Activated CD8-positive, alpha-beta T cell treated with anti-CD3 and anti-CD28 coated beads, Interleukin-2, amount 10 ng/mL, durations not matched to agents 7 days and 5 days (primary cell): ENCODE measurements around the gene CADPS2. TPM values are rescaled to one million over a fixed set of nuclear protein-coding genes. Genes with fewer than 3 reads are reported as not detected.
"Not testable (repeated sequence)": the region's sequence is repeated elsewhere in the genome, so short reads cannot be mapped to it uniquely, and the experiment has no call there.

Source experiments
- ATAC-seq: fragments of 150-1000 bp; cut with Tn5 transposase; one replicate; pipeline ENCODE4 v1.10.0; 2021; ENCODE audit warnings: moderate library complexity
- CTCF ChIA-PET: fragments of 350-600 bp; sonication (Branson Sonifier 250); formaldehyde crosslinking; loops from one replicate; lab custom pipeline; 2021; ENCODE audit warnings: antibody characterized with exemption; lab: Charles Lee
- POLR2A ChIA-PET: fragments of 350-600 bp; sonication (Branson Sonifier 250); formaldehyde crosslinking; loops from one replicate; lab custom pipeline; 2021; ENCODE audit warnings: antibody characterized with exemption; lab: Charles Lee
- DNase-seq: peaks from one replicate; pipeline ENCODE4 v3.0.0-alpha.2; 2020
- H3K27ac Mint-ChIP-seq: one replicate; pipeline ENCODE4 v1.8.0; 2021; ENCODE audit warnings: mild to moderate bottlenecking, mixed read lengths
- H3K27me3 Mint-ChIP-seq: one replicate; pipeline ENCODE4 v1.8.0; 2021; ENCODE audit warnings: low read depth, mixed read lengths
- H3K36me3 Mint-ChIP-seq: one replicate; pipeline ENCODE4 v1.8.0; 2021; ENCODE audit warnings: low read depth, mixed read lengths
- H3K4me1 Mint-ChIP-seq: one replicate; pipeline ENCODE4 v1.8.0; 2021; ENCODE audit warnings: low read depth, mixed read lengths
- H3K4me3 Mint-ChIP-seq: one replicate; pipeline ENCODE4 v1.8.0; 2021; ENCODE audit warnings: mild to moderate bottlenecking, mixed read lengths
- H3K9me3 Mint-ChIP-seq: one replicate; pipeline ENCODE4 v1.8.0; 2022; ENCODE audit warnings: mixed read lengths; ENCODE audit not compliant: insufficient read depth
- total RNA-seq, 2 experiments: library from RNA; stranded (reverse); gene quantifications; one replicate each; pipeline ENCODE4 v1.2.3, GENCODE V29; 2021

Gene CADPS2
- total RNA-seq, 2 experiments from 2014 or later: not detected

DNA sequence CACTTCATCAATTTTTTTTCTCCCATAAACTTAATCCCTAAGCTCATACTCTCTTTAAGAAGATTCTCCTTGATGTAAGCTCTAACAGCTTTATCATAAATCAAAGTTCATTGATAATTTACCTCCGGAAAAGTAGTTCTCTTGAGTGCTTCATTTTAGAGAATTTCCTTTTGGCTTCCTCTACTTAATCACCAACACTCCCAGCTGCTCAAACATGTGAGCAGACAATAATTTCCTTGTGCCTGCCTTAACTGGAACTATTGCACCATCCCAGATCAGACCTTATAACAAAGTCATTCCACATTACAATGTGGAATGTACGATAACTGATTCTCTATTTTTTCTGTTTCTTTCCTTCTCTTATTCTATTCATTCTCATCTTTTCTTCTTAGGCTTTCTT is 587.6 kb downstream of the CADPS2 start:
- no peak for DNase-seq
- Mint-ChIP-seq H3K36me3 (peaks cover 3% of the 10 kb centered on the region), H3K9me3 (peaks cover 5% of the 10 kb centered on the region), H3K27ac (no peak overlapping the region), H3K4me1 (peaks cover 2% of the 10 kb centered on the region), H3K4me3 (no peak overlapping the region), H3K27me3 (peaks cover 46% of the 10 kb centered on the region)
- no peak for ATAC-seq
- CTCF ChIA-PET: no interaction called here
- POLR2A ChIA-PET: no interaction called here

DNA sequence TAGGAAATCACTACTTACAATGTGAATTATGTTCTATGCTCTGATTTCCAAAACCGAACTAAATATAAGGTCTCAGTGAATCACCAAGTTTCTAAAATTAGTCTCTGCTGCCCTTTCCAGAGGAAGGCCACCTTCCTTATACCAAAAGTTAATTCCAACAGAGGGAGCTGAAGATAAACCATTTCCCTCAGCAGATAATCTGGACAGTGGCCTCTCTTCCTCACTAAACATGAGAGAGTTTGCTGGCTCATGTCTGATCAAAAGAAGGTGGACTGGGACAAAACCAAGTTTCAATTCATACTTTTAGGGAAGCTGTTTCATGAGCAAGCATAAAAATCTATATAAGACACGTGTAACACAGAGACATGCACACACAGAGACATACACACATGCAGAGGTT is 588.1 kb downstream of the CADPS2 start:
- ChIA-PET POLR2A (no interaction called here), CTCF (no interaction called here)
- peaks cover 5% of the 10 kb centered on the region for H3K9me3 Mint-ChIP-seq
- H3K27ac Mint-ChIP-seq: no peak overlapping the region
- H3K36me3 Mint-ChIP-seq: peaks cover 2% of the 10 kb centered on the region
- peaks cover 42% of the 10 kb centered on the region for H3K27me3 Mint-ChIP-seq
- DNase-seq (no peak), ATAC-seq (no peak)
- H3K4me3 Mint-ChIP-seq: no peak overlapping the region
- H3K4me1 Mint-ChIP-seq: peaks cover 2% of the 10 kb centered on the region

DNA sequence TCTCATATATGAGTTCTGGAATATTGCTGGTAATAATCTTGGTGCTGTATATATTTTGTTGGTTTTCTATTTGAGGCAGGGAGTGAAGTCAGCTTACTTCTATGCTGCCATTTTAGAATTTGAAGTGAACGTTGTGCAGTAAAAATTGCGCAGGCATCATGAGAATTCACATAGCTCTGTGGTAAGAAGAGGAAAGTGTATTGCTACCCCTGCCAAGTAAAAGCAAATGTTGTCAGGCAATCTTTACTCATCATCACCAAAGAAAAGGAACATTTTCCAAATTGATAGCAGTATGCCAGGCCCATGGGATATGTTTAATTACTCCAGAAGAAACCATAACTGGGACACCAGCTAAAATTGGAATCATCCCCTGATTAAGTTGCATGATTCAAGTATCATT is 595.1 kb downstream of the CADPS2 start:
- H3K27ac Mint-ChIP-seq: no peak overlapping the region
- no peak overlapping the region for H3K4me3 Mint-ChIP-seq
- H3K9me3 Mint-ChIP-seq: no peaks in the 10 kb centered on the region
- CTCF ChIA-PET: no interaction called here
- H3K27me3 Mint-ChIP-seq: peaks cover 3% of the 10 kb centered on the region
- H3K4me1 Mint-ChIP-seq: no peaks in the 10 kb centered on the region
- POLR2A ChIA-PET: no interaction called here
- ATAC-seq (no peak), DNase-seq (no peak)
- H3K36me3 Mint-ChIP-seq: no peaks in the 10 kb centered on the region

DNA sequence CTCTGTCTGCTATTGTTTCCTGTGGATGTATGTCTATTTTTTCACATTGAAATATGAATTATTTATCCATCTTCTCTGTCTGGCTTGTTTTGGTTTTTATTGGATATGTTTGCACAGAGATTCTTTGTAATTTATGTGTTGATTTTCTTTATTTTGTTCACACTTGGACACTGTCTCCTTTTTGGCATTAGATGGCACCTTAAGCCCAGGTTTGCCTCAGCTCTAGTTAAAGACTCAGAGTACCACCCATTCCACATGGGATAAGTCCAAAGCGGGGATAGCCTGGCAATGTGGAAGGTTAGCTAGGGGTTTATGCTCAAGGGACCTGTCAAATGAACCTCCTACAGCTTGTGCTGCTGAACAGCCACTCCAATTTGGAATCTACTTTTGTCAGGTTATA is 595.8 kb downstream of the CADPS2 start:
- Mint-ChIP-seq H3K27ac (no peak overlapping the region), H3K36me3 (no peaks in the 10 kb centered on the region), H3K27me3 (peaks cover 1% of the 10 kb centered on the region), H3K4me1 (no peaks in the 10 kb centered on the region), H3K9me3 (no peaks in the 10 kb centered on the region), H3K4me3 (no peak overlapping the region)
- POLR2A ChIA-PET: no interaction called here
- CTCF ChIA-PET: no interaction called here
- ATAC-seq: no peak
- DNase-seq: no peak

DNA sequence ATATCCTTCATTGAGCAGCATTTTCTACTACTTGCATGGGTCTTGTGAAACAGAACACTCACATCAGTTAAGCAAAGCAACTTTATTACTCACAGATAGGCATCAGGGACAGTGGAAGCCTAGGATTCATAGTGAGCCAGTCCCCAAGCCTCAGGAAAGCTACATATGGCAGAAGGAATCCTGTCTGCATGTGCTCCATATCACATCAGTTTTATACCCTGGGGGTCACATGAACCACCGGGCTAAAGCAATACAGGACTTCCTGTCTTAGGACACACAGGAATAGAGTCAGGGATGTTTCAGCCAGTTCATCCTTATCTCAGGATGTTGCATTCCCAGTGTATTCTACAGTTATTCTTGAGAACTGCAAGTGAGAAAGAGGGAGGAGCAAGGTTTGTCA is 596.8 kb downstream of the CADPS2 start:
- H3K27me3 Mint-ChIP-seq: no peaks in the 10 kb centered on the region
- CTCF ChIA-PET: no interaction called here
- H3K9me3 Mint-ChIP-seq: no peaks in the 10 kb centered on the region
- POLR2A ChIA-PET: no interaction called here
- H3K4me1 Mint-ChIP-seq: no peaks in the 10 kb centered on the region
- H3K36me3 Mint-ChIP-seq: no peaks in the 10 kb centered on the region
- H3K27ac Mint-ChIP-seq: no peak overlapping the region
- DNase-seq (no peak), ATAC-seq (no peak)
- H3K4me3 Mint-ChIP-seq: no peak overlapping the region

DNA sequence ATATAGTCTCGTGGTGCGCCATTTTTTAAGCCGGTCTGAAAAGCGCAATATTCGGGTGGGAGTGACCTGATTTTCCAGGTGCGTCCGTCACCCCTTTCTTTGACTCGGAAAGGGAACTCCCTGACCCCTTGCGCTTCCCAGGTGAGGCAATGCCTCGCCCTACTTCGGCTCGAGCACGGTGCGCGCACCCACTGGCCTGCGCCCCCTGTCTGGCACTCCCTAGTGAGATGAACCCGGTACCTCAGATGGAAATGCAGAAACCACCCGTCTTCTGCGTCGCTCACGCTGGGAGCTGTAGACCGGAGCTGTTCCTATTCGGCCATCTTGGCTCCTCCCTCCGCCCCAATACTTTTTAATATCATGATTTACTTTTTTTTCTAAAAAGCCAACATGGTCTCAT is 601.7 kb downstream of the CADPS2 start:
- DNase-seq, H3K36me3 Mint-ChIP-seq, H3K4me3 Mint-ChIP-seq, CTCF ChIA-PET, POLR2A ChIA-PET, H3K27ac Mint-ChIP-seq, ATAC-seq, H3K27me3 Mint-ChIP-seq, H3K9me3 Mint-ChIP-seq, H3K4me1 Mint-ChIP-seq: not testable (repeated sequence)

DNA sequence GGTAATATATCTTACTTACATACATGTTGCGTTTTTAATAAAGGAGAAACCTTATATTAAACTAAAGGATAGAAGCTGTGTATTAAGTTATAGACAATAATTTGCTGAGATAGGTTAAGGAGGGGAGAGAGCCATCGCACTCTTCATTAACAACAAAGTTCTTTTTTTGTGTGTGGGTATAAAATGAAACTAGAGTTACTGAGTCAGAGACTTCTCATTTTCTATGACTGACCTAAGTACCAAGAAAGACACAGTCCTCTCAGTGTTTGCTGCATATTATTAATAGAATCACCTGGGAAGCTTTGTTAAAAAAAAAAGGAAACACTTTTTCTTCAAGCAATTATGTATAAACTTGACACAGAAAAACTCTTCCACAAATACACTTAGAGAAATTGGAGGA is 613.1 kb downstream of the CADPS2 start:
- Mint-ChIP-seq H3K9me3 (no peaks in the 10 kb centered on the region), H3K4me3 (no peak overlapping the region), H3K4me1 (no peaks in the 10 kb centered on the region), H3K36me3 (no peaks in the 10 kb centered on the region), H3K27me3 (no peaks in the 10 kb centered on the region), H3K27ac (no peak overlapping the region)
- ChIA-PET POLR2A (no interaction called here), CTCF (no interaction called here)
- DNase-seq (no peak), ATAC-seq (no peak)

DNA sequence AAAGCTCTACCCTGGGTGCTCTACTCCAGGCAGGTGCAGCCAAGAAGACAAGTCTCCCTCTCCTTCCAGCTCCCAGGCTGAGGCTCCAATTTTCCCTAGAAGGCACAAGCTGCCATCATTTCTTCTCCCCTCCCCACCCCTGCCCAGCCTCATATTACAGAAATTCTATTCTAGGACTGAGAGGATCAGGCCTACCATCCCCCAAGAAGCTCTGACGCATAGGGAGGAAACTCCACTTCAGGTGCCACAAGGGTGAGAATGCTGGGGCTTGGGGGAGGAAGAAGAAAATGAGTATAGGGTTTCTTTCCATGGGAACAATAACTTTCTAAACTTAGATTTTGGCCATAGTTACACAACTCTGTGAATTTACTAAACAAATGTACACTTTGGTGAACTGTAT is 617.0 kb downstream of the CADPS2 start:
- POLR2A ChIA-PET: no interaction called here
- Mint-ChIP-seq H3K4me1 (no peaks in the 10 kb centered on the region), H3K4me3 (no peak overlapping the region), H3K27ac (no peak overlapping the region), H3K36me3 (no peaks in the 10 kb centered on the region), H3K27me3 (no peaks in the 10 kb centered on the region), H3K9me3 (no peaks in the 10 kb centered on the region)
- CTCF ChIA-PET: no interaction called here
- DNase-seq (no peak), ATAC-seq (no peak)

Other genes with a start within 250 kb of the CADPS2 start
- gene RNF133, start 187.3 kb downstream of the CADPS2 start, total RNA-seq: not detected
- not detected for gene RNF148, start 183.5 kb downstream of the CADPS2 start, total RNA-seq
- gene TAS2R16, start 109.2 kb upstream of the CADPS2 start, total RNA-seq: not detected